Effector CD4-positive, alpha-beta T cell (primary cell): ENCODE data around the gene NSUN7.

Experiments
- DNase-seq: peaks from one replicate; pipeline ENCODE4 v3.0.0-alpha.2; 2020

The NSUN7 gene

GRCh38 chr4:40822420-40823166 is 72.8 kb downstream of the NSUN7 start:
- DNase-seq = no peak

- no peak for DNase-seq
Observed at GRCh38 chr4:40825014-40825838, 75.5 kb downstream of the NSUN7 start.

- no peak for DNase-seq
Observed at GRCh38 chr4:40826821-40827220, 77.1 kb downstream of the NSUN7 start.

GRCh38 chr4:40827758-40828157 is 78.0 kb downstream of the NSUN7 start:
- DNase-seq = no peak

GRCh38 chr4:40828661-40829060 is 78.9 kb downstream of the NSUN7 start:
- no peak for DNase-seq

- no peak for DNase-seq
Observed at GRCh38 chr4:40829586-40829985, 79.8 kb downstream of the NSUN7 start.

GRCh38 chr4:40831146-40831907 is 81.6 kb downstream of the NSUN7 start:
- no peak for DNase-seq

GRCh38 chr4:40832175-40832574 is 82.4 kb downstream of the NSUN7 start:
- DNase-seq = no peak

GRCh38 chr4:40833212-40833611 is 83.5 kb downstream of the NSUN7 start:
- DNase-seq = no peak

GRCh38 chr4:40837094-40837870 is 87.5 kb downstream of the NSUN7 start:
- DNase-seq = no peak

GRCh38 chr4:40838742-40839141 is 89.0 kb downstream of the NSUN7 start:
- no peak for DNase-seq

GRCh38 chr4:40840255-40840984 is 90.7 kb downstream of the NSUN7 start:
- no peak for DNase-seq

- DNase-seq = peak; percentile 28
Observed at GRCh38 chr4:40840985-40841571, 91.3 kb downstream of the NSUN7 start.

- no peak for DNase-seq
Observed at GRCh38 chr4:40842318-40842717, 92.6 kb downstream of the NSUN7 start.

GRCh38 chr4:40842725-40843423 is 93.1 kb downstream of the NSUN7 start:
- DNase-seq = no peak

- no peak for DNase-seq
Observed at GRCh38 chr4:40843696-40844095, 93.9 kb downstream of the NSUN7 start.

- no peak for DNase-seq
Observed at GRCh38 chr4:40844261-40844660, 94.5 kb downstream of the NSUN7 start.

GRCh38 chr4:40845154-40845835 is 95.5 kb downstream of the NSUN7 start:
- no peak for DNase-seq

- DNase-seq = no peak
Observed at GRCh38 chr4:40846532-40846931, 96.8 kb downstream of the NSUN7 start.

GRCh38 chr4:40848251-40848650 is 98.5 kb downstream of the NSUN7 start:
- DNase-seq = no peak
